Panc1 (cell line): ENCODE data around the gene MOGAT3.

Source experiments
- CTCF ChIP-seq: fragments of 450-650 bp; IDR thresholded peaks from 2 replicates; pipeline ENCODE4 v1.5.1; 2017; ENCODE audit warnings: mild to moderate bottlenecking
- POLR2AphosphoS5 ChIP-seq: IDR thresholded peaks from 2 replicates; pipeline ENCODE4 v1.6.1; 2012; ENCODE audit warnings: mild to moderate bottlenecking, low read depth, low read length, moderate library complexity
- SIN3A ChIP-seq: IDR thresholded peaks from 2 replicates; pipeline ENCODE4 v1.6.1; 2012; ENCODE audit warnings: low read depth, mild to moderate bottlenecking, low read length, moderate library complexity, borderline replicate concordance; ENCODE audit not compliant: insufficient read depth

- TF ChIP-seq SIN3A, result no peak
- TF ChIP-seq CTCF, result no peak
- TF ChIP-seq POLR2AphosphoS5, result no peak
Observed at GRCh38 chr7:101166648-101166908, 34.3 kb downstream of the MOGAT3 start.
